PC-3 (cell line): ENCODE measurements around the gene DDX24. TPM values are rescaled to one million over a fixed set of nuclear protein-coding genes. Genes with fewer than 3 reads are reported as not detected.

Source experiments
- ATAC-seq: fragments of 200-7000 bp; cut with Tn5 transposase; 2 replicates; pipeline ENCODE4 v1.9.1; 2020; ENCODE audit warnings: mild to moderate bottlenecking, moderate library complexity
- BruUV-seq: library from RNA; stranded (reverse); fragments of 400-500 nt; replicated peaks from 2 replicates; lab custom pipeline; 2021; lab: Mats Ljungman, UMichigan
- CTCF ChIA-PET: fragments of 300-600 bp; sonication (Branson Sonifier 250); formaldehyde crosslinking; loops from one replicate; lab custom pipeline; 2022; ENCODE audit warnings: antibody characterized with exemption; lab: Charles Lee
- POLR2A ChIA-PET: fragments of 300-600 bp; sonication (Branson Sonifier 250); formaldehyde crosslinking; loops from one replicate; lab custom pipeline; 2022; ENCODE audit warnings: antibody characterized with exemption; ENCODE audit not compliant: unreplicated experiment; lab: Charles Lee
- DNase-seq: peaks from one replicate; pipeline ENCODE4 v3.0.0-alpha.2; 2015
- H2AFZ ChIP-seq: fragments of 300-600 bp; sonication (generic); 2 replicates; pipeline ENCODE4 v1.6.0; 2016; ENCODE audit warnings: antibody characterized with exemption, low read length
- H3F3A ChIP-seq: fragments of 300-600 bp; sonication (generic); one replicate; pipeline ENCODE4 v1.6.0; 2017; ENCODE audit warnings: antibody characterized with exemption, low read length, control low read depth, mild to moderate bottlenecking; ENCODE audit not compliant: unreplicated experiment
- H3K27ac ChIP-seq: fragments of 300-600 bp; sonication (generic); 2 replicates; pipeline ENCODE4 v1.5.1; 2016; ENCODE audit warnings: mild to moderate bottlenecking, low read length
- H3K27me3 ChIP-seq: fragments of 300-600 bp; sonication (generic); 2 replicates; pipeline ENCODE4 v1.6.1; 2016; ENCODE audit warnings: low read length, mixed read lengths
- H3K36me3 ChIP-seq: fragments of 300-600 bp; sonication (generic); 2 replicates; pipeline ENCODE4 v1.6.1; 2016; ENCODE audit warnings: low read depth, mixed run types, low read length, mixed read lengths
- H3K4me1 ChIP-seq: fragments of 300-600 bp; sonication (generic); 2 replicates; pipeline ENCODE4 v1.5.1; 2016; ENCODE audit warnings: low read length; ENCODE audit not compliant: insufficient read depth
- H3K4me2 ChIP-seq: fragments of 300-600 bp; sonication (generic); 2 replicates; pipeline ENCODE4 v1.6.0; 2016; ENCODE audit warnings: low read length
- H3K4me3 ChIP-seq: fragments of 300-600 bp; sonication (generic); 2 replicates; pipeline ENCODE4 v1.5.1; 2016; ENCODE audit warnings: mild to moderate bottlenecking, low read length, mixed read lengths
- H3K79me2 ChIP-seq: fragments of 300-600 bp; sonication (generic); 2 replicates; pipeline ENCODE4 v1.6.1; 2017; ENCODE audit warnings: low read length, mixed read lengths
- H3K9ac ChIP-seq: fragments of 300-600 bp; sonication (generic); 2 replicates; pipeline ENCODE4 v1.6.0; 2016; ENCODE audit warnings: mild to moderate bottlenecking, low read length
- H3K9me2 ChIP-seq: fragments of 300-600 bp; sonication (generic); replicated peaks from 2 replicates; pipeline ENCODE4 v1.6.1; 2016; ENCODE audit warnings: mixed run types, low read length, mixed read lengths
- H3K9me3 ChIP-seq: fragments of 300-600 bp; sonication (generic); 2 replicates; pipeline ENCODE4 v1.6.1; 2016; ENCODE audit warnings: low read length, mixed read lengths
- H4K20me1 ChIP-seq: fragments of 300-600 bp; sonication (generic); 2 replicates; pipeline ENCODE4 v1.6.1; 2016; ENCODE audit warnings: low read length, mixed read lengths
- EZH2 ChIP-seq: fragments of 300-600 bp; sonication (generic); IDR thresholded peaks from one replicate; pipeline ENCODE4 v1.6.1; 2017; ENCODE audit warnings: antibody characterized with exemption, mild to moderate bottlenecking, low read length; ENCODE audit not compliant: unreplicated experiment
- EZH2phosphoT487 ChIP-seq: fragments of 300-600 bp; sonication (generic); IDR thresholded peaks from 2 replicates; pipeline ENCODE4 v1.6.1; 2018; ENCODE audit warnings: mild to moderate bottlenecking, antibody characterized with exemption, low read length, borderline replicate concordance
- intact Hi-C: fragments of 100-400 bp; cut with micrococcal nuclease; formaldehyde crosslinking; loops from 2 replicates; pipeline ENCODE4 v1.9.0; 2023
- total RNA-seq: library from RNA; depleted of rRNA; stranded (reverse); fragments of >200 nt; gene quantifications from 2 replicates; pipeline ENCODE4 v1.2.3, GENCODE V29; 2014
- TF ChIP-seq, protein P1 (sequence below): fragments of 300-600 bp; sonication (generic); conservative IDR thresholded peaks from 2 replicates; pipeline ENCODE4 v1.5.1; 2017; ENCODE audit warnings: antibody characterized with exemption, low read depth, mild to moderate bottlenecking, low read length

The DDX24 gene
- total RNA-seq, 1 experiment from 2014 or later, result 120 TPM

DNA sequence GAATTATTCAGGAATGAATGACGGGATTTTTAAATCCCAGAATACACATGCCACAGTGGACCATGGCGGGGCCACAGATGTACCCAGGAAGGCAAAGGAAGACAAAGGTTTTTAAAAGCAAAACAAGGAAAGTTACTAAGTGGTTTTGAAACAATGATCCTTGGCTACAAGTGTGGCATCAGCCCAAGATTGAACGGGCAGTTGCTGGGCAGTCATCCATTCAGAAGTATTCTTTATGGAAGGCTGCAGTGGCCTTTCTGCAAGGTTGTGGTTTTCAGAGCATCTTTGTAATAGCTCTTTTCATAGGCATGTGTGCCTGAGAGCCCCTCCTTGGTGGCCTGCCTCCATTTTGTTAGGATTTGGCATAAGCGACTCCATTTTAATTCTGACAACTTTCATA is 16.1 kb upstream of the DDX24 start:
- Histone ChIP-seq H3K79me2 (no peaks in the 10 kb centered on the region), H3K4me3 (no peak overlapping the region), H3K9ac (no peak overlapping the region), H3K27me3 (no peaks in the 10 kb centered on the region), H3K9me2 (no peaks in the 10 kb centered on the region), H4K20me1 (no peaks in the 10 kb centered on the region), H3F3A (no peaks in the 10 kb centered on the region), H3K4me1 (no peaks in the 10 kb centered on the region), H2AFZ (no peak overlapping the region), H3K36me3 (no peaks in the 10 kb centered on the region), H3K9me3 (no peaks in the 10 kb centered on the region), H3K27ac (no peak overlapping the region), H3K4me2 (no peak overlapping the region)
- intact Hi-C loops, result no loop called here
- TF ChIP-seq, protein P1, sequence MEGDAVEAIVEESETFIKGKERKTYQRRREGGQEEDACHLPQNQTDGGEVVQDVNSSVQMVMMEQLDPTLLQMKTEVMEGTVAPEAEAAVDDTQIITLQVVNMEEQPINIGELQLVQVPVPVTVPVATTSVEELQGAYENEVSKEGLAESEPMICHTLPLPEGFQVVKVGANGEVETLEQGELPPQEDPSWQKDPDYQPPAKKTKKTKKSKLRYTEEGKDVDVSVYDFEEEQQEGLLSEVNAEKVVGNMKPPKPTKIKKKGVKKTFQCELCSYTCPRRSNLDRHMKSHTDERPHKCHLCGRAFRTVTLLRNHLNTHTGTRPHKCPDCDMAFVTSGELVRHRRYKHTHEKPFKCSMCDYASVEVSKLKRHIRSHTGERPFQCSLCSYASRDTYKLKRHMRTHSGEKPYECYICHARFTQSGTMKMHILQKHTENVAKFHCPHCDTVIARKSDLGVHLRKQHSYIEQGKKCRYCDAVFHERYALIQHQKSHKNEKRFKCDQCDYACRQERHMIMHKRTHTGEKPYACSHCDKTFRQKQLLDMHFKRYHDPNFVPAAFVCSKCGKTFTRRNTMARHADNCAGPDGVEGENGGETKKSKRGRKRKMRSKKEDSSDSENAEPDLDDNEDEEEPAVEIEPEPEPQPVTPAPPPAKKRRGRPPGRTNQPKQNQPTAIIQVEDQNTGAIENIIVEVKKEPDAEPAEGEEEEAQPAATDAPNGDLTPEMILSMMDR, result no peak
- TF ChIP-seq EZH2phosphoT487, result no peak
- no peak for TF ChIP-seq EZH2
- ATAC-seq, result no peak
- BruUV-seq, result no TSS peak
- DNase-seq, result no peak
- ChIA-PET POLR2A (no interaction called here), CTCF (no interaction called here)

DNA sequence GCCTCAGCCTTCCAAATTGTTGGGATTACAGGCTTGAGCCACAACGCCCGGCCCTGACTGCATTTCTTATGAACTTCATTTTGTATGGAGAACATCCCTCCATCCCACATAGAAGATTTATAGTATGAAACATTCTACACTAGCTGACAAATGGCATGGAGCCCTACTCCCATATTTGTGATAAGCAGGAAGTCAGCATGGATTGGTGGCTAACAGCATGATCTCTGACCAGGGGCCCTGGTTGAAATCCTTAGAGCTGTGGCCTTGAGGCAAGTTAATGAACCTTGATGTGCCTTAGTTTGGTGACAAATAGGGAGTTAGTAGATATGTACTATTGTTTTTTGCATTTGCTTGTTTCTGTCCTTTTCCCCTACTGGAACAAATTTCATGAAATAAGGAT is 12.4 kb upstream of the DDX24 start:
- H3F3A ChIP-seq, result no peaks in the 10 kb centered on the region
- no peaks in the 10 kb centered on the region for H3K9me3 ChIP-seq
- POLR2A ChIA-PET, result no interaction called here
- no peak overlapping the region for H3K4me2 ChIP-seq
- H3K27ac ChIP-seq, result no peak overlapping the region
- H2AFZ ChIP-seq, result no peak overlapping the region
- DNase-seq (no peak), ATAC-seq (no peak)
- peaks cover 11% of the 10 kb centered on the region for H3K4me1 ChIP-seq
- TF ChIP-seq EZH2phosphoT487 (no peak), EZH2 (no peak)
- TF ChIP-seq, protein P1, result no peak
- H3K79me2 ChIP-seq, result no peaks in the 10 kb centered on the region
- H3K4me3 ChIP-seq, result no peak overlapping the region
- H3K9me2 ChIP-seq, result no peaks in the 10 kb centered on the region
- no peaks in the 10 kb centered on the region for H3K27me3 ChIP-seq
- no peaks in the 10 kb centered on the region for H4K20me1 ChIP-seq
- H3K36me3 ChIP-seq, result no peaks in the 10 kb centered on the region
- intact Hi-C loops, result no loop called here
- CTCF ChIA-PET, result no interaction called here
- no TSS peak for BruUV-seq
- H3K9ac ChIP-seq, result no peak overlapping the region

DNA sequence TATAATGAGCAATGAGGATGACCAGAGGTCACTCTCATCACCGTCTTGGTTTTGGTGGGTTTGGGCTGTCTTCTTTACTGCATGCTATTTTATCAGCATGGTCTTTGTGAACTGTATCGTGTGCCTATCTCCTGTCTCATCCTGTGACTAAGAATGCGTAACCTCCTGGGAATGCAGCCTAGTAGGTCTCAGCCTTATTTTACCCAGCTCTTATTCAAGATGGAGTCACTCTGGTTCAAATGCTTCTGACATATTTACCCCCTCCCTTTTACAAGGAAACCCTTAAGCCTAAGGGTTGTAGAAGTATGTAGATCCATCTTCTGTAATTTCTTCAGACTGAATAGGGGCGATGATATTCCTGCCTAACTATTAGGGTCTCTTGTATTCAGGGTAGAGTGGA is 8.5 kb upstream of the DDX24 start:
- Histone ChIP-seq H3K27ac (no peak overlapping the region), H3K27me3 (no peaks in the 10 kb centered on the region), H3K9me3 (no peaks in the 10 kb centered on the region), H2AFZ (no peak overlapping the region), H3K9me2 (no peaks in the 10 kb centered on the region), H3K4me2 (no peak overlapping the region), H3F3A (no peaks in the 10 kb centered on the region), H3K4me1 (peaks cover 14% of the 10 kb centered on the region), H3K9ac (no peak overlapping the region), H3K36me3 (no peaks in the 10 kb centered on the region), H3K79me2 (no peaks in the 10 kb centered on the region), H4K20me1 (no peaks in the 10 kb centered on the region), H3K4me3 (no peak overlapping the region)
- TF ChIP-seq EZH2phosphoT487 (no peak), EZH2 (no peak)
- TF ChIP-seq, protein P1, result no peak
- DNase-seq (peak; percentile 31), ATAC-seq (no peak)
- CTCF ChIA-PET, result no interaction called here
- intact Hi-C loops, result no loop called here
- BruUV-seq, result no TSS peak
- POLR2A ChIA-PET, result interaction anchor here (0.6 kb wide), 1 partner anchor 1254 kb away, joined by 5 read pairs; no protein-coding TSS in a partner anchor
